ENCODE measurements around the gene SLC6A5. TPM values are rescaled to one million over a fixed set of nuclear protein-coding genes. Genes with fewer than 3 reads are reported as not detected.

The SLC6A5 gene
- total and polyA plus RNA-seq, 2 of the 8 experiments (the other 6 are each of a cell fraction or from before 2014, with no cell fraction given), result not detected

- POLR2A ChIA-PET (ENCODE audit: partially characterized antibody), result no interaction called here
- H3K79me2 ChIP-seq (ENCODE audit: control insufficient read depth in 1 of 2, insufficient read depth in 2 of 2, low read length in 2 of 2), result no peaks in the 10 kb centered on the region
- no peak overlapping the region for H3K56ac ChIP-seq (replicated peaks; ENCODE audit: insufficient read length, low read depth, low read length)
- DNase-seq (ENCODE audit: low read depth in 1 of 2, low spot score in 2 of 2), result no peak
- no peaks in the 10 kb centered on the region for H3K27me3 ChIP-seq (replicated peaks in 1 of 4; ENCODE audit: control insufficient read depth in 3 of 4, extremely low read depth in 1 of 4, insufficient read depth in 3 of 4, low read length in 3 of 4)
- H3K4me1 ChIP-seq (replicated peaks in 1 of 4; ENCODE audit: control insufficient read depth in 3 of 4, insufficient read depth in 4 of 4, low read length in 3 of 4), result peaks cover 0 to 4% (median 0%) of the 10 kb centered on the region in 4 experiments; a peak in 1 of 7 replicates
- H3K9ac ChIP-seq (replicated peaks in 1 of 4; ENCODE audit: extremely low read depth in 1 of 4, low read depth in 3 of 4, low read length in 3 of 4), result no peak overlapping the region
- no peak overlapping the region for H2BK120ac ChIP-seq (replicated peaks; ENCODE audit: low read depth, low read length)
- no peaks in the 10 kb centered on the region for H4K20me1 ChIP-seq (replicated peaks in 1 of 2; ENCODE audit: control insufficient read depth in 1 of 2, insufficient read depth in 2 of 2, low read length in 2 of 2)
- no peaks in the 10 kb centered on the region; a peak in 1 of 4 replicates for H3K9me3 ChIP-seq (ENCODE audit: insufficient read depth in 2 of 2, low read depth in 1 of 2, low read length in 1 of 2)
- no peak overlapping the region for H3K18ac ChIP-seq (ENCODE audit: extremely low read depth, low read length)
- no peaks in the 10 kb centered on the region for H3K36me3 ChIP-seq (ENCODE audit: control insufficient read depth in 2 of 4, insufficient read depth in 4 of 4, low read length in 3 of 4)
- no peak overlapping the region for H4K5ac ChIP-seq (ENCODE audit: insufficient read length, low read depth, low read length)
- WGBS, 2 experiments (ENCODE audit: extremely low coverage in 1 of 2, insufficient coverage in 1 of 2, insufficient read length in 1 of 2, insufficient replicate concordance in 2 of 2, low coverage in 1 of 2, low lambda C conversion rate in 2 of 2, missing lambda C conversion rate in 1 of 2), result 83% methylated on average over 5 of the region's 5 CpGs; no CpG with 5 or more reads in 1 of the 2 experiments
- CTCF ChIA-PET (ENCODE audit: partially characterized antibody), result interaction anchor here (1.1 kb wide), 2 partner anchors 11 to 22 kb away, joined by 3 to 5 read pairs; no protein-coding TSS in a partner anchor
- no peaks in the 10 kb centered on the region for H3K79me1 ChIP-seq (ENCODE audit: low read depth, low read length)
- H2BK15ac ChIP-seq (ENCODE audit: low read length), result no peak overlapping the region
- H2AFZ ChIP-seq (ENCODE audit: low read length), result no peak overlapping the region
- no peak overlapping the region for H2AK5ac ChIP-seq (ENCODE audit: low read depth, low read length)
- H3K23me2 ChIP-seq (ENCODE audit: low read depth, low read length), result no peaks in the 10 kb centered on the region
- H3K14ac ChIP-seq (ENCODE audit: insufficient read length), result no peak overlapping the region
- H3K4me3 ChIP-seq (ENCODE audit: extremely low read depth in 1 of 4, insufficient read depth in 2 of 4, low read depth in 3 of 4, low read length in 4 of 4), result no peak overlapping the region
- no peak overlapping the region for H2BK5ac ChIP-seq (ENCODE audit: low read depth, low read length)
- no peak overlapping the region for H2BK20ac ChIP-seq (ENCODE audit: low read length)
- TF ChIP-seq POU5F1 (IDR thresholded peaks at IDR 0.05; ENCODE audit: low read depth, low read length) (no peak), JUND (IDR thresholded peaks at IDR 0.05; ENCODE audit: low read length) (no peak), BRCA1 (IDR thresholded peaks at IDR 0.05; ENCODE audit: low read depth, low read length) (no peak)
- no peak overlapping the region for H3K4ac ChIP-seq (replicated peaks; ENCODE audit: insufficient read length, low read depth, low read length)
- no peak overlapping the region for H2BK12ac ChIP-seq (ENCODE audit: low read depth, low read length)
- no peak overlapping the region for H3K4me2 ChIP-seq (ENCODE audit: insufficient read depth in 1 of 2, low read depth in 2 of 2, low read length in 2 of 2)
- H4K8ac ChIP-seq (ENCODE audit: extremely low read depth, insufficient read depth, low read length), result no peak overlapping the region
- no peak for FAIRE-seq
- H3K23ac ChIP-seq (ENCODE audit: insufficient read length), result no peak overlapping the region
- no peak overlapping the region for H3K27ac ChIP-seq (ENCODE audit: low read depth, low read length)
- H4K91ac ChIP-seq (replicated peaks; ENCODE audit: insufficient read length, low read length), result no peak overlapping the region
These were observed 32.2 kb downstream of the SLC6A5 start for GRCh38 chr11:20631519-20632168.
